Fibroblast of skin of scalp (primary cell): Measurements from ENCODE around the gene HRH2.
"Not testable (repeated sequence)": the region's sequence is repeated elsewhere in the genome, so short reads cannot be mapped to it uniquely, and the experiment has no call there.

Experiments used
- DNase-seq: peaks from one replicate; pipeline ENCODE4 v3.0.0-alpha.2; 2013

HRH2 gene

GRCh38 chr5:175649967-175650366 is 7.9 kb upstream of the HRH2 start:
- no peak for DNase-seq

GRCh38 chr5:175650430-175651205 is 7.3 kb upstream of the HRH2 start:
- DNase-seq: not testable (repeated sequence)

- peak; percentile 4 for DNase-seq
Observed at GRCh38 chr5:175652741-175653663, 4.9 kb upstream of the HRH2 start.

GRCh38 chr5:175653763-175654162 is 4.1 kb upstream of the HRH2 start:
- DNase-seq: no peak

GRCh38 chr5:175654339-175654738 is 3.5 kb upstream of the HRH2 start:
- DNase-seq: no peak

- no peak for DNase-seq
Observed at GRCh38 chr5:175654807-175655206, 3.1 kb upstream of the HRH2 start.

GRCh38 chr5:175655411-175655810 is 2.5 kb upstream of the HRH2 start:
- no peak for DNase-seq

GRCh38 chr5:175656966-175657365 is 905 bp upstream of the HRH2 start:
- DNase-seq: no peak

GRCh38 chr5:175658299-175659145 is 651 bp downstream of the HRH2 start:
- DNase-seq: no peak

GRCh38 chr5:175659546-175660253 is 1.8 kb downstream of the HRH2 start:
- DNase-seq: no peak

- DNase-seq: no peak
Observed at GRCh38 chr5:175663186-175664184, 5.6 kb downstream of the HRH2 start.

GRCh38 chr5:175664723-175665122 is 6.9 kb downstream of the HRH2 start:
- DNase-seq: no peak

GRCh38 chr5:175666216-175666615 is 8.3 kb downstream of the HRH2 start:
- no peak for DNase-seq

GRCh38 chr5:175668006-175668405 is 10.1 kb downstream of the HRH2 start:
- DNase-seq: no peak

- no peak for DNase-seq
Observed at GRCh38 chr5:175670372-175670771, 12.5 kb downstream of the HRH2 start.

GRCh38 chr5:175671013-175671412 is 13.1 kb downstream of the HRH2 start:
- DNase-seq: no peak

- no peak for DNase-seq
Observed at GRCh38 chr5:175672976-175673648, 15.2 kb downstream of the HRH2 start.

- no peak for DNase-seq
Observed at GRCh38 chr5:175674731-175675346, 17.0 kb downstream of the HRH2 start.

GRCh38 chr5:175675873-175676272 is 18.0 kb downstream of the HRH2 start:
- no peak for DNase-seq

GRCh38 chr5:175677571-175677970 is 19.7 kb downstream of the HRH2 start:
- DNase-seq: no peak
